ENCODE results near the gene FRMD4A.

DNA sequence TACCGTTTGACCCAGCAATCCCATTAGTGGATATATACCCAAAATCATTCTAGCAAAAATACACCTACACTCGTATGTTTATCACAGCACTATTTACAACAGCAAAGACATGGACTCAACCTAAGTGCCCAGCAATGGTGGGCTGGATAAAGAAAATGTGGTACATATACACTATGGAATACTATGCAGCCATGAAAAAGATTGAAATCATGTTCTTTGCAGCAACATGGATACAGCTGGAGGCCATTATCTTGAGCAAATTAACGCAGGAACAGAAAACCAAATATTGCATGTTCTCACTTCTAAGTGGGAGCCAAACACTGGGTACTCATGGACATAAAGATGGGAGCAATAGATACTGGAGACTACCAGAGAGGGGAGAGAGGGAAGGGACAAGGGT is 223.9 kb downstream of the FRMD4A start:
- TF ChIP-seq EP300 (IDR thresholded peaks at IDR 0.05) = no peak
- TF ChIP-seq CTCF (IDR thresholded peaks at IDR 0.05) = no peak
- TF ChIP-seq POLR2A (IDR thresholded peaks at IDR 0.05) = no peak

Data from stomach (tissue), 4 donors.